ENCODE results near the gene KIAA1217. TPM values are rescaled to one million over a fixed set of nuclear protein-coding genes. Genes with fewer than 3 reads are reported as not detected.

Gene KIAA1217
- total RNA-seq, 3 donors from 2014 or later (not counting 1 experiment from before 2014, with no cell fraction given) = not detected

DNA sequence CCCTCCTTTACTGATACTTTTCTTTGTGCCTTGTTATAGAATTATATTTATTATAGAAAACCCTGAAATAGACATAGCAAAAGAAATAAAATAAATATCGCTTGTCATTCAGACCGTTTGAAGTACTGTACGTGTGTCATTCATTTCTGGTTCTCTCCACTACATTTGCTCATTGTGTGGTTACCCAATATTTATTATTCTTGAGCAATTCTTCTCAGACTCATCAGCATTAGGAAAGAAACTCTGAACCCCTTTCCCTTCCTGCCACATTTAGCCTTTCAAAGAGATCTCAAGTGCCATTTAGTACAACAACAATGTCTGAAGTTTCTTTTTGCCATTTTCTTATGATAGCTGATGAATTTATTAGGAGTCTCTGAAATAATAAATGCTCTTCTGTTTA, 154.1 kb downstream of the KIAA1217 start:
- Histone ChIP-seq H3K27me3 (ENCODE audit: control insufficient read depth, insufficient read depth, low read length) (no peaks in the 10 kb centered on the region), H3K4me3 (ENCODE audit: low read length) (no peak overlapping the region), H3K4me1 (ENCODE audit: control insufficient read depth, insufficient read depth, low read length) (no peaks in the 10 kb centered on the region), H3K27ac (ENCODE audit: low read length) (no peak overlapping the region), H3K9me3 (ENCODE audit: control insufficient read depth, insufficient read depth, low read length) (no peaks in the 10 kb centered on the region), H3K36me3 (ENCODE audit: control insufficient read depth, insufficient read depth, low read length) (no peaks in the 10 kb centered on the region)
- whole genome bisulfite sequencing (ENCODE audit: insufficient coverage) = 64% methylated on average over 3 of the region's 3 CpGs
- Mint-ChIP-seq H3K27me3 (ENCODE audit: low read depth in 2 of 2) (no peaks in the 10 kb centered on the region), H3K36me3 (no peaks in the 10 kb centered on the region), H3K9me3 (no peaks in the 10 kb centered on the region), H3K27ac (no peak overlapping the region), H3K4me1 (no peaks in the 10 kb centered on the region), H3K4me3 (no peak overlapping the region)
- TF ChIP-seq, protein P1, sequence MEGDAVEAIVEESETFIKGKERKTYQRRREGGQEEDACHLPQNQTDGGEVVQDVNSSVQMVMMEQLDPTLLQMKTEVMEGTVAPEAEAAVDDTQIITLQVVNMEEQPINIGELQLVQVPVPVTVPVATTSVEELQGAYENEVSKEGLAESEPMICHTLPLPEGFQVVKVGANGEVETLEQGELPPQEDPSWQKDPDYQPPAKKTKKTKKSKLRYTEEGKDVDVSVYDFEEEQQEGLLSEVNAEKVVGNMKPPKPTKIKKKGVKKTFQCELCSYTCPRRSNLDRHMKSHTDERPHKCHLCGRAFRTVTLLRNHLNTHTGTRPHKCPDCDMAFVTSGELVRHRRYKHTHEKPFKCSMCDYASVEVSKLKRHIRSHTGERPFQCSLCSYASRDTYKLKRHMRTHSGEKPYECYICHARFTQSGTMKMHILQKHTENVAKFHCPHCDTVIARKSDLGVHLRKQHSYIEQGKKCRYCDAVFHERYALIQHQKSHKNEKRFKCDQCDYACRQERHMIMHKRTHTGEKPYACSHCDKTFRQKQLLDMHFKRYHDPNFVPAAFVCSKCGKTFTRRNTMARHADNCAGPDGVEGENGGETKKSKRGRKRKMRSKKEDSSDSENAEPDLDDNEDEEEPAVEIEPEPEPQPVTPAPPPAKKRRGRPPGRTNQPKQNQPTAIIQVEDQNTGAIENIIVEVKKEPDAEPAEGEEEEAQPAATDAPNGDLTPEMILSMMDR (IDR thresholded peaks at IDR 0.05) = no peak
- intact Hi-C loops (cut with micrococcal nuclease) = no loop called here
- DNase-seq (no peak), ATAC-seq (no peak)

DNA sequence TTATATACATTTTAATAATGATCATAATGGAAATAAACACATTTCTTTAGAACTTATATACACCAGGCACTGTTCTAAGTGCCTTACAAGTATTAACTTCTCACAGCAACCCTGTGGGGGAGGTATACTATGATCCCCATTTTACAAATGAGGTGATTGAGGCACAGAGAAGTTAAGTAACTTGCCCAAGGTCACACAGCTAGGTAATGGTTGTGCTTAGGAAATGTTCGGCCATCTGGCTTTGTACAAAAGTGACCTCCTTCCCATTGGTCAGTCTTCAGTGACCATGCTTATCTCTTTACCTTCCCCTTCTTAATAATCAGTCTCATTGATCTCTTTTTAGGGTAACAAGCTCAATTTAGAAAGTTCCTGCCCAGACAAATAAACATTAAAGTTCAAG, 158.8 kb downstream of the KIAA1217 start:
- no peaks in the 10 kb centered on the region for H3K4me1 Mint-ChIP-seq
- Histone ChIP-seq H3K9me3 (ENCODE audit: control insufficient read depth, insufficient read depth, low read length) (no peaks in the 10 kb centered on the region), H3K27ac (ENCODE audit: low read length) (no peak overlapping the region), H3K4me1 (ENCODE audit: control insufficient read depth, insufficient read depth, low read length) (no peaks in the 10 kb centered on the region), H3K27me3 (ENCODE audit: control insufficient read depth, insufficient read depth, low read length) (no peaks in the 10 kb centered on the region), H3K36me3 (ENCODE audit: control insufficient read depth, insufficient read depth, low read length) (no peaks in the 10 kb centered on the region), H3K4me3 (ENCODE audit: low read length) (no peak overlapping the region)
- H3K27ac Mint-ChIP-seq = no peak overlapping the region
- intact Hi-C loops (cut with micrococcal nuclease) = no loop called here
- no peak for ATAC-seq
- TF ChIP-seq, protein P1 (IDR thresholded peaks at IDR 0.05) = no peak
- no peaks in the 10 kb centered on the region for H3K27me3 Mint-ChIP-seq (ENCODE audit: low read depth in 2 of 2)
- WGBS (ENCODE audit: insufficient coverage) = 75% methylated on average over 1 of the region's 1 CpG
- H3K36me3 Mint-ChIP-seq = no peaks in the 10 kb centered on the region
- no peak for DNase-seq
- no peak overlapping the region for H3K4me3 Mint-ChIP-seq
- no peaks in the 10 kb centered on the region for H3K9me3 Mint-ChIP-seq

DNA sequence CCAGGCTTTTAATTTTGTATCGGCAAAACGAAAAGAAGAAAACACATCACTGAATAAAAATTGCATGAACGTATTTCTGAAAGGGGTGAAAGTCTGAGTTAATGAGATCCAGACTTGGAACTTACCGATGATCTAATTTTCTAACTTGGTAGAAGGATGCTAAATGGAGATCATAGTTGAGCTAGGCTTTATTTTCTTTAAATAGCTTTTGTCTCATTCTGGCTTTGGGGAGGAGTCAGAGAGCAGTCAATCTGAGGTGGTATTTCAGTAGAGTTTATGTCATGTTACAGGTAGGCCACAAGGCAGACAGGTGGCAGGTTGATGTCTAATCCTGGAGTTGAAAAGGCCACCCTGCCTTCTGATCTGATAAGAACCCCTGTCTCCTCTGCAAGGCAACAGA, 161.9 kb downstream of the KIAA1217 start:
- no peaks in the 10 kb centered on the region for H3K9me3 Mint-ChIP-seq
- Histone ChIP-seq H3K36me3 (ENCODE audit: control insufficient read depth, insufficient read depth, low read length) (no peaks in the 10 kb centered on the region), H3K4me3 (ENCODE audit: low read length) (no peak overlapping the region), H3K27ac (ENCODE audit: low read length) (no peak overlapping the region), H3K4me1 (ENCODE audit: control insufficient read depth, insufficient read depth, low read length) (no peaks in the 10 kb centered on the region), H3K9me3 (ENCODE audit: control insufficient read depth, insufficient read depth, low read length) (no peaks in the 10 kb centered on the region), H3K27me3 (ENCODE audit: control insufficient read depth, insufficient read depth, low read length) (no peaks in the 10 kb centered on the region)
- TF ChIP-seq, protein P1 (IDR thresholded peaks at IDR 0.05) = no peak
- WGBS (ENCODE audit: insufficient coverage) = 93% methylated on average over 4 of the region's 4 CpGs
- no peaks in the 10 kb centered on the region for H3K27me3 Mint-ChIP-seq (ENCODE audit: low read depth in 2 of 2)
- DNase-seq (no peak), ATAC-seq (no peak)
- no peak overlapping the region for H3K4me3 Mint-ChIP-seq
- intact Hi-C loops (cut with micrococcal nuclease) = no loop called here
- no peaks in the 10 kb centered on the region for H3K36me3 Mint-ChIP-seq
- H3K4me1 Mint-ChIP-seq = no peaks in the 10 kb centered on the region
- no peak overlapping the region for H3K27ac Mint-ChIP-seq

DNA sequence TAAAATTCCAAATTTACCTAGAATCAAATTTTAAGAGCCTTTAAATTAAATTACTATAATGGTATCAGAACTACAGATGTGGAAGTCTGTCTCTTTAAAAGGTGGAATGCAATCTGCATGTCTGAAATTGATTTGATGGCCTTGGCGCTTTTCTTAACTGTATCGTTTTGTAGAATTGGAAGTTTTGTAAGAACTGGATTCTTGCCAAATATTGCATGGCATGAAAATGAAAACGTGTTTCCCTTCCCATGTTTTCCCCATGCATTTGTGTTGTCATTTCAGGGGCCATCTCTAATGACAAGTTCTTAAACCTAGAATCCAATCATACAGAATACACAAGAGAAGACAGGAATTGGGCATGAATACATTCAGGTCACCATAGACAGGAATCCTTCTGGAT, 162.5 kb downstream of the KIAA1217 start:
- TF ChIP-seq, protein P1 (IDR thresholded peaks at IDR 0.05) = no peak
- no peak overlapping the region for H3K4me3 Mint-ChIP-seq
- H3K9me3 ChIP-seq (ENCODE audit: control insufficient read depth, insufficient read depth, low read length) = no peaks in the 10 kb centered on the region
- DNase-seq (no peak), ATAC-seq (no peak)
- no peak overlapping the region for H3K4me3 ChIP-seq (ENCODE audit: low read length)
- H3K27ac ChIP-seq (ENCODE audit: low read length) = no peak overlapping the region
- no peaks in the 10 kb centered on the region for H3K9me3 Mint-ChIP-seq
- no peaks in the 10 kb centered on the region for H3K36me3 ChIP-seq (ENCODE audit: control insufficient read depth, insufficient read depth, low read length)
- H3K4me1 Mint-ChIP-seq = no peaks in the 10 kb centered on the region
- H3K4me1 ChIP-seq (ENCODE audit: control insufficient read depth, insufficient read depth, low read length) = no peaks in the 10 kb centered on the region
- no peaks in the 10 kb centered on the region for H3K36me3 Mint-ChIP-seq
- H3K27me3 ChIP-seq (ENCODE audit: control insufficient read depth, insufficient read depth, low read length) = no peaks in the 10 kb centered on the region
- no peak overlapping the region for H3K27ac Mint-ChIP-seq
- H3K27me3 Mint-ChIP-seq (ENCODE audit: low read depth in 2 of 2) = no peaks in the 10 kb centered on the region
- WGBS (ENCODE audit: insufficient coverage) = 77% methylated on average over 3 of the region's 3 CpGs
- intact Hi-C loops (cut with micrococcal nuclease) = no loop called here
